A549 treated with AZD9567 at 1 μM for 4 hours (cell line): Measurements from ENCODE around the gene RAD51AP2. TPM values are rescaled to one million over a fixed set of nuclear protein-coding genes. Genes with fewer than 3 reads are reported as not detected.

Source experiments
- total RNA-seq: library from RNA; stranded (reverse); fragments of 200-300 nt; extraction: Qiagen RNA extraction; gene quantifications from 5 replicates; pipeline ENCODE4 v1.2.3, GENCODE V29; 2022; ENCODE audit not compliant: insufficient read depth

Gene RAD51AP2
- not detected in 5 replicates for total RNA-seq

DNA sequence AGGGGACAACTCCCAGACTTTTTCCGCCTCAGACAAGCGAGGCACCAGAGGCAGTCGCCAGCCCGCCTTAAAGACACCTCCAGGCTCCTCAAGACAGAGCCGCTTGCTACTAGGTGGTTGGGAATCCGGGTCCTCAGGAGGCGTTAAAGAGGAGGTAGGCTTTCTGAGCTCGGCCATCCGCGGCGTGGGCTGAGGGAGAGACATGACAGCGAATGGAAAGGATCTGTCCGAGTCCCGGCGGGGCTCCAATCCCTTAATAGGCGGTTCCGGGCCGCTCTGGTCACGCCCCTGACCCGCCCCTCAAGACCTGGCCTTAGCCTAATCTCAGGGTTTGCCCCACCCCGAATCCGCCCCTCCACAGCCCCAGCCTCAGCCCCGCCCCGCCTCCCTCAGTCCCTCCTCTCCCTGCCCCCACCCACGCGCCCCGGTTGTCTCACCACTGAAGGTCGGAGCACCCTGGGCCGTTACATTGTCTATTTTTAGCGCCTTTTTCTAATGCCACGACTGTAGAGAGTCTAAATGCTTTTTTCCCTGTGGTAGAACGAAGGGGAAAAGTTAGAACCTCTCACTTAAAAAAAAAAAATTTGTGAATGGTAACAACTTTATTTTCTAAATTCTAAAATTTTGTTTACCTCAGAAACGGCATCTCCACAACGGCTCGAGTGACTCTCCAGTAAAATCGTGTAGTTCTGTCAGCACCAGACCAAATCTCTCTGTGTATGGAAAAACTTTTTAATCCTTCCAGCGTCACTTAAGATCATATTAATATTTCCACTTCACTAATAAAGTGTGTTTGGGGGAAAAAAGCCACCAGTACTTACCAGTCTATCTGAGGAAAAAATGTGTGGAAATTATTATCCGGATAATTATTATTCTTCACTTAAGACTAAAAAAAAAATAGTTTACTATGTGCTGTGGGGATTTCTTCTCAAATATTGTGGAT, at the start of gene RAD51AP2:
Gene RAD51AP2, minus strand, starts transcription at position 229 of the 943 bp plus-strand sequence. Its CDS starts 25 bp downstream, at position 204.

DNA sequence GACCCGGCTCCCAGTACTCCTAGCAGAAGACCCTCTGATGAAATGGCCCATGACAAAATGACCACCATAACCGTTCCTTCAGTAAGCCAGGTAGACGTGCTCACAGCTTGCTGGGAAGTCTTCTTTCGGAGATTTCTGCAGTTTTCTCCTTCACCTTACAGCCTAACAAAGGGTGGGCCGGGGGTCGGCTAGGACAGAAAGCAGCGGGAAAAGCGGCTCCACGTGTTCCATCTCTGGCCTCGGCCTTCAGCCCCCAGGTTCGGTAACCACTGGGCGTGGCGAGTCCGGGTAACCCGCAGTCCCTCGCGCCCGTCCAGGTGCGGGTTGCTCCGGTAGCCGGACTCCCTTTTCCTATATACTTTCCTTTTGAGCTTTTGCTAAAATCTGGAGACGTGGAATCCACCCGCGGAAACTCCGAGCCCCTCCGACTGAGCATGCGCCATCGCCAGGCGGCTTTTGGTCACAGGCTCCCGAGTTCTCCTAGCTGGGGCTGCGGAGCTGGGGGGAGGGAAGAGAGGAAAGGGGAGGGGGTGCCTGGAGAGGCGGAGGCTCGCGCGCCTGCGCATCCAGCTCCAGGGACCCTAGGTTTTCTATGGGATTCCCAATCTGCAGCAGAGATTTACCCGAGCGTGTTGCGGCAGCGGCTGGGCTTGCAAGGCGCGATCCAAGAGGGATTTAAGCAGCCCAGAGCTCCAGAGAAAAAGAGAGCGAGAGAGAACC, 22.0 kb upstream of the RAD51AP2 start, which contains the start of gene VSNL1:
Gene VSNL1, plus strand, starts transcription at position 604 of the 720 bp plus-strand sequence. CDS start 51,379 bp downstream, outside the sequence.

Other genes starting within 250 kb of the RAD51AP2 start
- not detected in 5 replicates for gene VSNL1, start 22.3 kb upstream of the RAD51AP2 start, total RNA-seq
- 26.4 to 35.5 TPM (median 32.1 TPM) in 5 replicates for gene SMC6, start 235.4 kb upstream of the RAD51AP2 start, total RNA-seq
- gene GEN1, start 235.7 kb upstream of the RAD51AP2 start, total RNA-seq, result 7.8 to 14.6 TPM (median 12.1 TPM) in 5 replicates